ENCODE measurements around the gene SLC15A4. TPM values are rescaled to one million over a fixed set of nuclear protein-coding genes. Genes with fewer than 3 reads are reported as not detected.

The SLC15A4 gene
- total RNA-seq, 3 donors from 2014 or later, result 15.4 to 23.4 (median 15.7) TPM

DNA sequence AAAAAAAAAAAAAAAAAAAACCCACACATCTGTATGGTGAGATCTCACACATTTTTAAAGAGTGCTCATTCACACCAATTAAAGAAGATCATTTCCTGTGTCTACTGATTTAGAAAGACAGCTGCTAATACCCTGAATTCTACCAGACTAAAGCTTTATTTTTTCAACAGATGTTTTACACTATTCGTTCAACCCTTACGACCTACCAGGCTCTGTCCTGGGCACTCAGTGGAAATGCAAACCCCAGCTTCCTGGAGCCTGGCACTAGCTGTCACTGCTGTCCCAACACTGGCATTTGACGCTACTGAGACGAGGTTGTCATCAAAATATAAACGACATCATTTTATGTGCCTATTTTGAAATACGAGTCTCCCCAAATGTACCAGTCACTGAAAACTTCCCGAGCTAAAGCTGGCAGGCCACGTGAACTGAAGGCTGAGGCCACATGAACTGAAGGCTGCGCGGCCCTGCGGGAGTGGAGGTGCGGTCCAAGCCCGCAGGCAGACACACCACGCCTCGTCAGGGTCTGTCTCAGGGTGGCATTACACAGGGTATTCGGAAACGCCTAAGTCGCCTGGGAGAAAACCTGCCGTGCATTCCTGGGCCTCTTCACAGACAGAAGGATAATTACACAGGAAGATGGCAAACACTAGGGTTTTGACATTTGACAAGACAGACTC, 27.2 kb downstream of the SLC15A4 start:
- no peak for ATAC-seq
- Histone ChIP-seq H3K36me3 (ENCODE audit: low read depth) (no peaks in the 10 kb centered on the region), H3K9me3 (no peaks in the 10 kb centered on the region), H3K4me3 (no peak overlapping the region), H3K4me1 (ENCODE audit: low read depth) (no peaks in the 10 kb centered on the region)
- intact Hi-C loops (cut with DNase I, micrococcal nuclease), result no loop called here
- DNase-seq, result no peak
- TF ChIP-seq, protein P1, sequence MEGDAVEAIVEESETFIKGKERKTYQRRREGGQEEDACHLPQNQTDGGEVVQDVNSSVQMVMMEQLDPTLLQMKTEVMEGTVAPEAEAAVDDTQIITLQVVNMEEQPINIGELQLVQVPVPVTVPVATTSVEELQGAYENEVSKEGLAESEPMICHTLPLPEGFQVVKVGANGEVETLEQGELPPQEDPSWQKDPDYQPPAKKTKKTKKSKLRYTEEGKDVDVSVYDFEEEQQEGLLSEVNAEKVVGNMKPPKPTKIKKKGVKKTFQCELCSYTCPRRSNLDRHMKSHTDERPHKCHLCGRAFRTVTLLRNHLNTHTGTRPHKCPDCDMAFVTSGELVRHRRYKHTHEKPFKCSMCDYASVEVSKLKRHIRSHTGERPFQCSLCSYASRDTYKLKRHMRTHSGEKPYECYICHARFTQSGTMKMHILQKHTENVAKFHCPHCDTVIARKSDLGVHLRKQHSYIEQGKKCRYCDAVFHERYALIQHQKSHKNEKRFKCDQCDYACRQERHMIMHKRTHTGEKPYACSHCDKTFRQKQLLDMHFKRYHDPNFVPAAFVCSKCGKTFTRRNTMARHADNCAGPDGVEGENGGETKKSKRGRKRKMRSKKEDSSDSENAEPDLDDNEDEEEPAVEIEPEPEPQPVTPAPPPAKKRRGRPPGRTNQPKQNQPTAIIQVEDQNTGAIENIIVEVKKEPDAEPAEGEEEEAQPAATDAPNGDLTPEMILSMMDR (IDR thresholded peaks at IDR 0.05), result no peak

DNA sequence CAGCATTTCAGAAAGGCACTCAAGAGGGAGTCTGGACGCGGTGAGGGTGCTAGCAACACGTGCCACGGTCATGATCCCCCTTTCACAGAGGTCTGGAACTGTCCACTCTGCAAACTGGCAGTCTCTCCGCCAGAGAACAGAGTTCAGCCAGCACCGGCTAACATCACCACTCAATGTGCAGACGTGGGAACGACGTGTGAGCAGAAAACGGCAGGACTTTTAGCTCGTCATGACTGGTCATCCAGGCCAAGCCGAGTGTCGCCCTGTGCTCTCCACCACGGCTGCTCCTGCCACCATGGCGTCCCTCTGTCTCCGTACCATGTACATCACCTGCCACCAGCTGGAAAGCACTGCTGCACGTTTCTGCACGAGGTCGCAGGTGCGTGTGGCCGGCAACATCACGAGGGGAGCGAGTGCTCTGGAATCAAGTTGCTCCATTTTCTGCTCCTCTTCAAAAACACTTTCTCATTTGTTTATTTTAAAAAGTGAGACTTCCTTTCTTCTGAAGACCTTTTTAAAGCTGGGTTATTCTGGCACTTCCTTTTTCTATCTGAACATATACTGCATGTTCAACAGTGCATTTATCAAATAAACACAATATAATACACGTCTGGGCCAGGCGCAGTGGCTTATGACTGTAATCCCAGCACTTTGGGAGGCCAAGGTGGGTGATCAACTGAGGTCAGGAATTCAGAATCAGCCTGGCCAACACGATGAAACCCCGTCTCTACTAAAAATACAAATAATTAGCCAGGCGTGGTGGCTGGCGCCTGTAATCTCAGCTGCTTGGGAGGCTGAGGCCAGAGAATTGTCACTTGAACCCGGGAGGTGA, 28.0 kb downstream of the SLC15A4 start:
- DNase-seq (no peak), ATAC-seq (no peak)
- H3K9me3 ChIP-seq, result no peaks in the 10 kb centered on the region
- intact Hi-C loops (cut with DNase I, micrococcal nuclease), result no loop called here
- H3K4me3 ChIP-seq, result no peak overlapping the region
- H3K36me3 ChIP-seq (ENCODE audit: low read depth), result no peaks in the 10 kb centered on the region
- TF ChIP-seq, protein P1 (IDR thresholded peaks at IDR 0.05), result no peak
- H3K4me1 ChIP-seq (ENCODE audit: low read depth), result no peaks in the 10 kb centered on the region

DNA sequence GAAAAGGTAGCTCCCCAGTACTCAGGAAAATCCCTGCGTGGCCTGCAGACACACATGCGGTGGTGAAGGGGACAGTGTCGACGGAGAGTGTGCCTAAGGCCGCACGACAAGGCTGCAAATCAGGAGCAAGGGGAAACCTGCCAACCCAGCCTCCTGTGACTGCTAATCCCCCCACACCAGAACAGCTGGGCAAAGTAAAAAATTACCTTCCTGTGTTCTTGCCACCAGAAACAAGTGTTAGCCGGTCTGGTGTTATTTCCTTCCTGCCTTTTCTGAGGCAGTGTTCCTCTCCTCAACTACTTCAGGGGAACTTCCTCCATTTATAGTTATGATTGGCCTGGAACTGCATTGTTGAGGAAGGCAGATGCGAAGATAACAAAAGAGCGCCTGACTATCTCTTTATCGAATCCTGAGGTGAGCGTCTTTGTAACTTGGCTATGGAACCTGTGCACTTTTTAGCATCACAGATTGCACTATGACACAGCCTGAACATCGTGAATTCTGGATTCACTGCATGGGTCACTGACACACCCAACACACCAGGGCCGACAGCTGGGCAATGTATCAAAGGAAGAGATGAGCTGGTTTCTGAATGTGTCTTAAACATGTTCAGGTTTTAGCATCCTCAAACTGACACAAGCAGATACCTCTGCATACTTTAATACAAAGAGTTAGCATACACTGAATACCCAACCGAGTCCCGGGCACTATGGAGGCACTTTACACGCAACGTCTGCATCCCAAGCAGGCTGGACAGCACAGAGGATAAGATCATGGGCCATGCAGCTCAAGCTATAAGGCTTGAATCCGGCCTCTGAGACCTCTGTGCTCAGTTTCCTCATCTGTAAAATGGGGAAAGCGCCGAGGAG, 28.9 kb downstream of the SLC15A4 start:
- DNase-seq, result no peak
- Histone ChIP-seq H3K4me1 (ENCODE audit: low read depth) (no peaks in the 10 kb centered on the region), H3K36me3 (ENCODE audit: low read depth) (no peaks in the 10 kb centered on the region), H3K9me3 (no peaks in the 10 kb centered on the region), H3K4me3 (no peak overlapping the region)
- intact Hi-C loops (cut with DNase I, micrococcal nuclease), result no loop called here
- TF ChIP-seq, protein P1 (IDR thresholded peaks at IDR 0.05), result no peak
- no peak for ATAC-seq

DNA sequence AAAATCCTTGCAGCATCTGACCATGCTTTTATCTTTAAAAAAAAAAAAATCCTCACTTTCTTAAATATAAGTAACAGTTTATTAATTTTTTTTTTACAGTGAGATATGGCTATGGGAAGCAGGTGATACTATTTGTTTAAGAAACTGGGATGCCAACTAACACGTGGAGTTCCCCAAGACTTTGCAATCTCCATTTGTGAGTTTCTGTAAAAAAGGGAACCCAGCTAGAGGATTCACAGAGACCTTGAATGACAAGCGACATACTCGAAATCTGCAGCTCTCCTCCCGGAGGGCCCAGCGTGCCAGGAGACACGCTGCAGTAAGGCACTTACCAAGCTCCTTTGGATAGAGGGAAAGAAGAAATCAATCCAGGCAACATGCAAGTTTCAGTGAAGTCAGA, 30.1 kb downstream of the SLC15A4 start:
- TF ChIP-seq, protein P1 (IDR thresholded peaks at IDR 0.05), result no peak
- intact Hi-C loops (cut with DNase I, micrococcal nuclease), result no loop called here
- Histone ChIP-seq H3K4me3 (no peak overlapping the region), H3K36me3 (ENCODE audit: low read depth) (no peaks in the 10 kb centered on the region), H3K4me1 (ENCODE audit: low read depth) (no peaks in the 10 kb centered on the region), H3K9me3 (no peaks in the 10 kb centered on the region)
- no peak for DNase-seq
- ATAC-seq, result no peak

DNA sequence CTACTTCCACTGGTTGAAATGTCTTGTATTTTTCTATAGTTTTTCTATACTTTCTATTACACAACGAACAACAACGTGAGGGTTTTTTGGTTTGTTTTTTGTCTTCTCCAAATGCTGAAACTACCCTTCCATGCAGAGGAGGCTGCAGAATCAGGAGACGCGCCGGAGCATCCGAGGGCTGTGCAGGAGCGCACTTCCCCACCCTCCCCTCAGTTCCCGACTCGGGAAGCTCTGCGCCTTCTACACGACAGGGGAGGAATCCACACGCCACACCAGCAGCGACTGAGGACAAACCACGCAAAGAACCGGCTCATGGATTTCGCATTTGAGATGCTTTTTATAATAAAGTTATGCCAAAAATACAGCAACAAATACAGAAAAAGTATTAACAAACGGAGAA, 30.9 kb downstream of the SLC15A4 start:
- no peaks in the 10 kb centered on the region for H3K36me3 ChIP-seq (ENCODE audit: low read depth)

More for the DNA sequence above, 30.9 kb downstream of the SLC15A4 start:
- no peaks in the 10 kb centered on the region for H3K9me3 ChIP-seq
- H3K4me3 ChIP-seq, result no peak overlapping the region
- ATAC-seq (no peak), DNase-seq (no peak)
- intact Hi-C loops (cut with DNase I, micrococcal nuclease), result no loop called here
- H3K4me1 ChIP-seq (ENCODE audit: low read depth), result no peaks in the 10 kb centered on the region
- TF ChIP-seq, protein P1 (IDR thresholded peaks at IDR 0.05), result no peak
